HEK293T (cell line): ENCODE data around the gene STRN3.
"Not testable (repeated sequence)": the region's sequence is repeated elsewhere in the genome, so short reads cannot be mapped to it uniquely, and the experiment has no call there.

Experiments
- CTCF ChIA-PET: fragments of 350-600 bp; formaldehyde crosslinking; extraction: SDS; loops from one replicate; lab custom pipeline; 2021; ENCODE audit warnings: antibody characterized with exemption, inconsistent platforms; lab: Yijun Ruan, JAX
- POLR2A ChIA-PET: fragments of 350-600 bp; formaldehyde crosslinking; extraction: SDS; loops from one replicate; lab custom pipeline; 2020; ENCODE audit warnings: antibody characterized with exemption, inconsistent platforms; lab: Yijun Ruan, JAX
- DNase-seq: peaks from one replicate; pipeline ENCODE4 v3.0.0; 2012; ENCODE audit warnings: mixed read lengths; ENCODE audit errors: extremely low spot score
- ARNT ChIP-seq: fragments of 450-650 bp; IDR thresholded peaks from 2 replicates; pipeline ENCODE4 v1.6.1; 2017; ENCODE audit warnings: mild to moderate bottlenecking
- BHLHE40 ChIP-seq: fragments of 450-650 bp; IDR thresholded peaks from 2 replicates; pipeline ENCODE4 v1.6.1; 2016; ENCODE audit warnings: mild to moderate bottlenecking, moderate library complexity, borderline replicate concordance
- CTBP1 ChIP-seq: fragments of 450-650 bp; IDR thresholded peaks from 2 replicates; pipeline ENCODE4 v1.6.1; 2016; ENCODE audit warnings: borderline replicate concordance
- ELF4 ChIP-seq: fragments of 450-650 bp; IDR thresholded peaks from 2 replicates; pipeline ENCODE4 v1.6.1; 2017; ENCODE audit warnings: antibody characterized with exemption
- FOXA1 ChIP-seq: fragments of 450-650 bp; IDR thresholded peaks from 2 replicates; pipeline ENCODE4 v1.6.1; 2016; ENCODE audit warnings: mild to moderate bottlenecking
- FOXK2 ChIP-seq: fragments of 450-650 bp; IDR thresholded peaks from 2 replicates; pipeline ENCODE4 v1.6.1; 2016; ENCODE audit warnings: mild to moderate bottlenecking
- FOXM1 ChIP-seq: fragments of 450-650 bp; IDR thresholded peaks from 2 replicates; pipeline ENCODE4 v1.6.1; 2017; ENCODE audit warnings: mild to moderate bottlenecking, borderline replicate concordance
- HDGF ChIP-seq: fragments of 450-650 bp; IDR thresholded peaks from 2 replicates; pipeline ENCODE4 v1.6.1; 2017; ENCODE audit warnings: antibody characterized with exemption, borderline replicate concordance
- L3MBTL2 ChIP-seq: fragments of 450-650 bp; conservative IDR thresholded peaks from 2 replicates; pipeline ENCODE4 v1.6.1; 2016; ENCODE audit warnings: mild to moderate bottlenecking
- LEF1 ChIP-seq: fragments of 450-650 bp; IDR thresholded peaks from 2 replicates; pipeline ENCODE4 v1.6.1; 2017; ENCODE audit warnings: mild to moderate bottlenecking, borderline replicate concordance
- NFRKB ChIP-seq: fragments of 450-650 bp; IDR thresholded peaks from 2 replicates; pipeline ENCODE4 v1.6.1; 2016; ENCODE audit warnings: mild to moderate bottlenecking, moderate library complexity
- SP1 ChIP-seq: fragments of 450-650 bp; IDR thresholded peaks from 2 replicates; pipeline ENCODE4 v1.6.1; 2017
- SUZ12 ChIP-seq: fragments of 450-650 bp; IDR thresholded peaks from 2 replicates; pipeline ENCODE4 v1.6.1; 2016; ENCODE audit warnings: mild to moderate bottlenecking
- TARDBP ChIP-seq: fragments of 450-650 bp; IDR thresholded peaks from 2 replicates; pipeline ENCODE4 v1.6.1; 2016
- ZNF384 ChIP-seq: fragments of 450-650 bp; IDR thresholded peaks from 2 replicates; pipeline ENCODE4 v1.6.1; 2016
- TF ChIP-seq, protein P1 (sequence below): fragments of 450-650 bp; IDR thresholded peaks from 2 replicates; pipeline ENCODE4 v1.6.1; 2016

Gene STRN3

DNA sequence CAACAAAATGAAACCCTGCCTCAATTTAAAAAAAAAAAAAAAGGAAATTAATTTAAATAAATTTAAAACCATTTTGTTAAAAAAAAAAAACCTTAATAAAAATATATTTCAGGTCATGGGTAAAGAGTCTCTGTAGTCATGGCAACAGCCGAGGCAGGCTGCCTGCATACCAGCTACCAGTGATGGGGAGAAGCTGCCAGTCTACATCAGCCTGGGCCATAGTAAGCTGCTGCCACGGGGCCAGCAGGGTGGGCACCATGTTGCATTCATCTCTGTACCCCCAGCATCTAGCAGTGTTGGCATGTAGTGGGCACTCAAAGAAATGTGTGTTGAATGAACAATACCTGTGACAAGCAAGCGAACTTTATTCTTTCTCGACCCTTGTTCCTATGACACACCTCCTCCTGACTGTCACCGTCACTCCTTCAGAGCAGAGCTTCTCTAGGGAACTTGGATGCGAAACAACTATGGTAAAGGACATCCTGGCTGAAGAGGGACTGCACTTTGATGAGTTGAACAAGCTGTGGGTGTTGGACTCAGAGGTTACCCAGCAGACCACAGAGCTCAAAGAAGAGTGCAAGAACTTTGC is 8.0 kb downstream of the STRN3 start:
- ChIA-PET CTCF (no interaction called here), POLR2A (interaction anchor here (1.4 kb wide), 1 partner anchor 8 kb away, joined by 6 read pairs; the partner anchor contains the start of gene STRN3)
- TF ChIP-seq TARDBP = no peak
- TF ChIP-seq CTBP1 = no peak
- no peak for TF ChIP-seq ELF4
- no peak for TF ChIP-seq L3MBTL2
- DNase-seq = no peak

DNA sequence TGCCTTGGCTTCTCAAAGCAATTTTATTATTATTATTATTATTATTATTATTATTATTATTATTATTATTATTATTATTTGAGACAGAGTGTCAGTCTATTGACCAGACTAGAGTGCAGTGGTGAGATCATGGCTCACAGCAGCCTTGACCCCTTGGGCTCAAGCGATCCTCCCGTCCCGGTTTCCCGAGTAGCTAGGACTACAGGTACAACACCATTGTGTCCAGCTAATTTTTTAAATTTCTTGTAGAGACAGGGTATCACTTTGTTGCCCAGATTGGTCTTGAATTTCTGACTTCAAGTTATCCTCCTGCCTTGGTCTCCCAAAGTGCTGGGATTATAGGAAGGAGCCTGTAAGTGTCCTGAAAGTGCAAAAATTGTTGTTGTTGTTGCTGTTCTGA is 12.3 kb downstream of the STRN3 start:
- TF ChIP-seq L3MBTL2 (no peak), FOXA1 (no peak), SUZ12 (no peak), LEF1 (no peak), CTBP1 (no peak), ZNF384 (no peak), NFRKB (no peak), FOXK2 (no peak)
- ChIA-PET CTCF (no interaction called here), POLR2A (no interaction called here)
- no peak for DNase-seq

DNA sequence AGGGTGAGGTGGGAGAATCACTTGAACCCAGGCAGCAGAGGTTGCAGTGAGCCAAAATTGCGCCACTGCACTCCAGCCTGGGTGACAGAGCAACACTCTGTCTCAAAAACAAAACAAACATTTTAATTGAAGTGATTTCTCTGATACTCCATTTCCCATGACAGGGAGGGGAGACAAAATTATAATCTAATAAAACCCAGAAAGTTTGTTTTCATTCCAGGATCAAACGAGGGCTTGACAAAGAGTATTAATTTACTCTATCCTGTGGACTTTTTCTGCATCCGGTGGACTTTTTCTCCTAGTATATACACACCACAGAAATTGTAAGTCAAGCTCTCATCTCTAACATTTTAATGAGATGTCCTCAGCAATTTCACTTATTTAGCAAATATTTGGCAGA is 15.2 kb downstream of the STRN3 start:
- CTCF ChIA-PET = interaction anchor here (0.7 kb wide), 2 partner anchors 123 to 162 kb away, joined by 3 to 4 read pairs; no protein-coding TSS in a partner anchor
- POLR2A ChIA-PET = interaction anchor here (3.2 kb wide), 1 partner anchor 15 kb away, joined by 10 read pairs; the partner anchor contains the start of genes AP4S1 and STRN3
- TF ChIP-seq ELF4 = no peak
- no peak for TF ChIP-seq L3MBTL2
- TF ChIP-seq TARDBP = no peak
- TF ChIP-seq BHLHE40 = no peak
- TF ChIP-seq CTBP1 = no peak
- TF ChIP-seq LEF1 = no peak
- no peak for TF ChIP-seq ARNT
- no peak for TF ChIP-seq FOXM1
- no peak for TF ChIP-seq SP1
- no peak for TF ChIP-seq ZNF384
- DNase-seq = no peak

DNA sequence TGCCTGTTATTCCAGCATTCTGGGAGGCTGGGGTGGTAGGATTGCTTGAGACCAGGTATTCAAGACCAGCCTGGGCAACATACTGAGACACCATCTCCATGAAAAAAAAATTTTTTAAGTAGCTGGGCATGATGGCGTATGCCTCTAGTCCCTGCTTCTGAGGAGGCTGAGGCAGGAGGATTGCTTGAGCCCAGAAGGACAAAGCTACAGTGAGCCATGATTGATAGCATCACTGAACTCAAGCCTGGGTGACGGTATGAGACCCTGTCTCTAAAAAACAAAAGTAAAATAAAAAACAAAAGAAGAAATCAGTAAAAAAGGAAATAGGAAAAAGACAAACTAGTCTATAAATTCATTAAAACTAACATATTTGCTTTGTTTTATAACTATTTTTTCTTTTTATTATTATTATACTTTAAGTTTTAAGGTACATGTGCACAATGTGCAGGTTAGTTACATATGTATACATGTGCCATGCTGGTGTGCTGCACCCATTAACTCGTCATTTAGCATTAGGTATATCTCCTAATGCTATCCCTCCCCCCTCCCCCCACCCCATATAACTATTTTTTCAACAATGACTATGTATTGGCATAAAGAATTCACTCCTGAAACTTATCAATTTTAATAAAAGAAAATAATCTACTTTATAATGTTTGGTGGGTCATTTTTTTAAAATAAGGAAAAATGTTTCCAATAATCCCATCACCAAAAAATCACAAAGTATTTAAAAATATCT is 16.2 kb downstream of the STRN3 start:
- no peak for DNase-seq
- POLR2A ChIA-PET = interaction anchor here (3.2 kb wide), 1 partner anchor 16 kb away, joined by 10 read pairs; the partner anchor contains the start of genes AP4S1 and STRN3

DNA sequence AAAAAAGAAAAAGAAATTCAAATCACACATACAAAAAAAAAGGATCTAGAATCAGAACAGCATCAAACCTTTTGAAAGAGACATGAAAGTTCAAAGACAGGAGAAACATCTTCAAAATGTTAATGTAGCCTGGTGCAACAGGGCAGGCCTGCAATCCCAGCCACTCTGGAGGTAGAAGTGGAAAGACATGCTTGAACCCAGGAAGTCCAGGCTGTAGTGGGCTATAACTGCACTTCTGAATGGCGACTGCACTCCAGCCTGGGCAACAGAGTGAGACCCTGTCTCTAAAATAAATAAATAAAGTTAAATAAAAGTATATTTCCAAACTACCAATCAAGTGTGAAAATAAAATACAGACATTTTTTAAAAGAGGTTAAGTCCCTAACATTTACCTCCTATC is 19.5 kb downstream of the STRN3 start:
- TF ChIP-seq ARNT (no peak), SP1 (no peak), L3MBTL2 (no peak), ELF4 (no peak), LEF1 (no peak), ZNF384 (no peak), HDGF (no peak), FOXK2 (no peak), NFRKB (no peak), BHLHE40 (no peak), CTBP1 (no peak), FOXM1 (no peak), SUZ12 (no peak), TARDBP (no peak), FOXA1 (no peak)
- TF ChIP-seq, protein P1, sequence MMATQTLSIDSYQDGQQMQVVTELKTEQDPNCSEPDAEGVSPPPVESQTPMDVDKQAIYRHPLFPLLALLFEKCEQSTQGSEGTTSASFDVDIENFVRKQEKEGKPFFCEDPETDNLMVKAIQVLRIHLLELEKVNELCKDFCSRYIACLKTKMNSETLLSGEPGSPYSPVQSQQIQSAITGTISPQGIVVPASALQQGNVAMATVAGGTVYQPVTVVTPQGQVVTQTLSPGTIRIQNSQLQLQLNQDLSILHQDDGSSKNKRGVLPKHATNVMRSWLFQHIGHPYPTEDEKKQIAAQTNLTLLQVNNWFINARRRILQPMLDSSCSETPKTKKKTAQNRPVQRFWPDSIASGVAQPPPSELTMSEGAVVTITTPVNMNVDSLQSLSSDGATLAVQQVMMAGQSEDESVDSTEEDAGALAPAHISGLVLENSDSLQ = no peak
- no peak for DNase-seq
- ChIA-PET POLR2A (no interaction called here), CTCF (no interaction called here)

More for the DNA sequence above, 16.2 kb downstream of the STRN3 start:
- CTCF ChIA-PET = interaction anchor here (0.7 kb wide), 2 partner anchors 122 to 163 kb away, joined by 3 to 4 read pairs; no protein-coding TSS in a partner anchor
- TF ChIP-seq HDGF = no peak
- TF ChIP-seq L3MBTL2 = no peak
- no peak for TF ChIP-seq NFRKB

DNA sequence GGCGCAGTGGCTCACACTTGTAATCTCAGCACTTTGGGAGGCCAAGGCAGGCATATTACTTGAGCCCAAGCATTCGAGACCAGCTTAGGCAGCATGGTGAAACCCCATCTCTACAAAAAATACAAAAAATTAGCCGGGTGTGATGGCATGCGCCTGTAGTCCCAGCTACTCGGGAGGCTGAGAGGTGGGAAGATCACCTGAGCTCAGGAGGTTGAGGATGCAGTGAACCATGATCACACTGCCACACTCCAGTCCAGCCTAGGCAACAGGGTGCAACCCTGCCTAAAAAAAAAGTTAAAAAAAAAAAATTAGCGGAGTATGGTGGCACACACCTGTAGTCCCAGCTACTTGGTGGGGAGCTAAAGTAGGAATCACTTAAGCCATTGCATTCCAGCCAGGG is 22.2 kb downstream of the STRN3 start:
- DNase-seq, POLR2A ChIA-PET: not testable (repeated sequence)
- CTCF ChIA-PET = interaction anchor here (0.6 kb wide), 1 partner anchor 78 kb away, joined by 4 read pairs; no protein-coding TSS in a partner anchor

DNA sequence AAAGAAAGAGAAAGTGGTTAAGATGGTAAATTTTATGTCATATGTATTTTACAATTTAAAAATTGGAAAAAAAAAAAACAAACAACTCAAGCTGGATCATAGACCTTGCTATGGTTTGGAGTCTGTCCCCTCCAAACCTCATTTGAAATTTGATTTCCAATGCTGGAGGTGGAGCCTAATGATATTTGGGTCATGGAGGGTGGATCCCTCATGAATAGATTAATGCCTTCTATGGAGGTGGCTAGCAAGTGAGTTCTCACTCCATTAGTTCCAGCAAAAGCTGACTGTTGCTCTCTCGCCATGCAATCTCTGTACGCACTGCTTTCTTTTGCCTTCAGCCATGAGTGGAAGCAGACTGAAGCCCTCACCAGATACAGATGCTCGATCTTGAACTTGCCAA is 22.9 kb downstream of the STRN3 start:
- POLR2A ChIA-PET = interaction anchor here (1.3 kb wide), 1 partner anchor 23 kb away, joined by 4 read pairs; the partner anchor contains the start of gene STRN3

More for the DNA sequence above, 22.9 kb downstream of the STRN3 start:
- no peak for DNase-seq
- TF ChIP-seq FOXM1 (no peak), HDGF (no peak), SUZ12 (no peak), ZNF384 (no peak), LEF1 (no peak), ELF4 (no peak), CTBP1 (no peak), SP1 (no peak), FOXK2 (no peak), FOXA1 (no peak)
- CTCF ChIA-PET = no interaction called here
